ENCODE measurements around the gene PAN3.
"Not testable (repeated sequence)": the region's sequence is repeated elsewhere in the genome, so short reads cannot be mapped to it uniquely, and the experiment has no call there.

The PAN3 gene

GRCh38 chr13:28138756-28139470 lies 568 bp downstream of the PAN3 start:
- DNase-seq, result no peak

GRCh38 chr13:28140433-28141125 lies 2.2 kb downstream of the PAN3 start:
- no peak for DNase-seq

DNA sequence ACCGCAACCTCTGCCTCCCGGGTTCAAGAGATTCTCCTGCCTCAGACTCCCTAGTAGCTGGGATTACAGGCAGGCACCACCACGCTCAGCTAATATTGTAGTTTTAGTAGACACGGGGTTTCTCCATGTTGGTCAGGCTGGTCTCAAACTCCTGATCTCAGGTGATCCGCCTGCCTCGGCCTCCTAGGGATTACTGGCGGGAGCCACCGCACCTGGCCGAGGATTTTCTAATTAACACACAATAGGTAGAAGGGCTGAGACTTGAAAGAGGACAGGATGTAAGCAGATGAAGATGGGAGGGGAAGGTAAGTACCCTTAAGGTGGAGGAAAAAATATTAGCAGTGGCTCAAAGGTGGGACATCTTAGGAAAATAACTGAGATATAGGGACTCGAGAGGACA lies 3.2 kb downstream of the PAN3 start:
- DNase-seq, result not testable (repeated sequence)

DNA sequence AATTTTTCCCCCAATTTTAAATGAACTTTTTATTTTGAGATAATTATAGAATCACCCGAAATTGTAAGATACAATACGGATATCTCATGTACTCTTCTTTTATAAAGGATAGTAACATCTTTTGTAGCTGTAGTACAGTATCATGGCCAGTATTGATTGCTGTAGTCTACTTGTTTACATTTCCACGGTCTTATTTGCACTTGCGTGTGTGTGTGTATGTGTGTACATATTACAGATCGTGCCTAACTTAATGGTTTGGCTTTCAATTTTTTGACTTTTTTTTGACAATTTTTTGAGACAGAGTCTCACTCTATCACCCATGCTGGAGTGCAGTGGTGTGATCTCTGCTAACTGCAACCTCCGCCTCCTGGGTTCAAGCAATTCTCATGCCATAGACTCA lies 6.7 kb downstream of the PAN3 start:
- no peak for DNase-seq

GRCh38 chr13:28147495-28147894 lies 9.2 kb downstream of the PAN3 start:
- DNase-seq, result no peak

GRCh38 chr13:28159057-28159456 lies 20.7 kb downstream of the PAN3 start:
- DNase-seq, result no peak

GRCh38 chr13:28161370-28161769 lies 23.0 kb downstream of the PAN3 start:
- DNase-seq, result no peak

- DNase-seq, result no peak
These were observed 25.2 kb downstream of the PAN3 start for GRCh38 chr13:28163587-28163986.

GRCh38 chr13:28166257-28166656 lies 27.9 kb downstream of the PAN3 start:
- DNase-seq, result no peak

GRCh38 chr13:28171266-28171665 lies 32.9 kb downstream of the PAN3 start:
- no peak for DNase-seq

GRCh38 chr13:28172947-28173346 lies 34.6 kb downstream of the PAN3 start:
- no peak for DNase-seq

DNA sequence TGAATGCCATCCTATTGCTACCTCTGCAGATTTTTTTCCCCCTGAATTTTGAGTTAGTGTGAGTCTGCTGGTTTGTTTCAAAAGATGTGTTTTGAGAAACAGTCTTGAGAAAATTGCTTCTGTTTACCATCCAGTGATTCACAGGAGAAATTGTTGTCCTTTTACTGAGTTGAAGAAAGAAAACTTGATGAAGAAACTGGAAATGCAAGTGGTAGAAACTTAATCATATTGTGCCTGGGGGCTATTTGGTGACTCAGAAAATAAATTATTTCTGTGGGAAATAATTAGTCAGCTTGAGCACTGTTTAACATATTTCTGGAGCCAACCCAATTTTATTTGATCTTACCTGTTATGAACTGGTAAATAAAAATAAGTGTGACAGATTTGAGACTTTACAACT lies 35.4 kb downstream of the PAN3 start:
- no peak for DNase-seq

DNA sequence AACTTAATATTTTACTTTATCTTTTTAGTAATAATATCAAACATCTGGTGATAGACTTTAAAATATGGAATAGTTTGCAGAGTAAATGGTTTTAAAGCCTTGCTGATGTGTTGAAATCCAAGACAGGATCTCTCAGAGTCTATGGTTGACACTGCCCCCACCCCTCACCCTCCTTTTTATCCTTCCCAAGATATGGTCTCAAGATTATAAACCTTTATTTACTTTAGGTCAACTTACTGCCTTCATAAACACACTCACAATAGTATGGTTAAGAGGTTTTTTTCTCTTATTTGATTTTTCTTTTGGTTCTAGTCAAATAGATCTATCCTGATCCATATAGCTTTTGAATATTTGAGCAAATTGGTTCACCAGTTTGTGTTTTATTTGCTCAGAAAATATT lies 39.0 kb downstream of the PAN3 start:
- DNase-seq, result no peak

GRCh38 chr13:28177877-28178276 lies 39.5 kb downstream of the PAN3 start:
- no peak for DNase-seq

DNA sequence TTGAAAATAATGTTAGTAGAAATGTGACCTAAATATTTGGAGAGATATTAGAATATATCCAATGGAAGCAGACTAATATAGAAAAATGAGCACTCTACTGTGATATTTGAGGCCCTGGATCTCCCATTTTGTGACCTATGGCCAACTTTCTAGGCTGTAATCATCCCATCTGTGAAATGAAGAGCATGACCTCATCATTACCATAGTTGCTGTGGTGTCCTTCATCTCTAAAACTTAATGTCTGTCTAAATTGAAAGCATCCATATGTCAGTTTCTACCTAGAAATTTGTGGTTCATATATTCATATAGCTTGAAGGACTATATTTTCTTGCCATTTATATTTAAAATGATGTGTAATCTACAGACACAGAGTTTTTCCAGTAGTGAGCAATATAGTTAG lies 41.6 kb downstream of the PAN3 start:
- DNase-seq, result no peak

DNA sequence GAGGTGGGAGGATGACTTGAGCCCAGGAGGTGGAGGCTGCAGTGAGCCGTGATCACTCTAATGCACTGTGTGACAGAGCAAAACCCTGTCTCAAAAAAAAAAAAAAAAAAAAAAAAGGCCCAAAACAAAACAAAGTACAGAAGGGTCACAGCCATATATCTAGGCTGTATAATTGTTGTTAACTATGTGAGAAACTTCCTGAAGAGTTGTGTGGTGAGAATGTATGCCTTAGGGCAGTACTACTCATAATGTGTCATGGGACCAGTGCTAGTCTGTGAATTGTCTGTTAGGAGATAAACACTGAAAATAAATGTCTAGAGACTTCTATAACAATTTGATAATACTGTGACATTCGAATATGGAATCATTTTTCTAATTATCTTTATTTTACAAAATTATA lies 43.1 kb downstream of the PAN3 start:
- DNase-seq, result no peak

- DNase-seq, result no peak
These were observed 46.9 kb downstream of the PAN3 start for GRCh38 chr13:28185256-28185655.

DNA sequence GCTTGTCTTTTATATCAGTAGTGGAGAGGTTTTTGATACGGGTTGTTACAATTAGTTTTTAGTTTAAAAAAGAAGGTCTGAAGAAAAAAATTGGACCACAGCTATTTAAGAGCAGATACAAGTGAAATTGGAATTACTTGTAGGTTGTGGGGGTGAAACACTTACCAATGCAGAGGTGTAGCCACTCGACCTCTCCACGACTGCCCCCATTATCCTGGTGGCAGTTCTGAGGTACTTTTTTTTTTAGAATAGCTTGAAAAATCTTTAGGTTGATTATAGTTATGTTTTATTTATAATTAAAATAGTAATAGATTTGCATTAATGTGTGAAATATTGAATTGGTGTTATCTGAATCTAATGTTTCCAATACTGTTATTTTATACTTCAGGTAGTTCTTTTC lies 60.7 kb downstream of the PAN3 start:
- no peak for DNase-seq

DNA sequence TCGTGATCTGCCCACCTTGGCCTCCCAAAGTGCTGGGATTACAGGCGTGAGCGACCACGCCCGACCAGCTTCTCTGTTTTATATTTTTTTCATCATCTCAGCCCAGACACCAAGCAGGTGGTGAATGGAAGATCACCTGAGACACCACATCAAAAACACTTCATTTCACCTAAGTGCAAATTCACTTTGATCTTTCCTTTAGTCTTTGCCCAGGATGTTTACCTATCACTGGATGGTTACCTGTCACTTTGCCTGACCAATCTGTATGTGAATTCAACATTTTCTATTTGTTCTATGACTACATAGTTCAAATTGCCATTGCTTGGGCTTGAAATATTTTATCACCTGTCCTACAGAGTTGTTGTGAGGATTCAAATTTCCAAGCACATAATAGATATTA lies 65.7 kb downstream of the PAN3 start:
- DNase-seq, result no peak

- DNase-seq, result no peak
These were observed 66.5 kb downstream of the PAN3 start for GRCh38 chr13:28204690-28205443.

DNA sequence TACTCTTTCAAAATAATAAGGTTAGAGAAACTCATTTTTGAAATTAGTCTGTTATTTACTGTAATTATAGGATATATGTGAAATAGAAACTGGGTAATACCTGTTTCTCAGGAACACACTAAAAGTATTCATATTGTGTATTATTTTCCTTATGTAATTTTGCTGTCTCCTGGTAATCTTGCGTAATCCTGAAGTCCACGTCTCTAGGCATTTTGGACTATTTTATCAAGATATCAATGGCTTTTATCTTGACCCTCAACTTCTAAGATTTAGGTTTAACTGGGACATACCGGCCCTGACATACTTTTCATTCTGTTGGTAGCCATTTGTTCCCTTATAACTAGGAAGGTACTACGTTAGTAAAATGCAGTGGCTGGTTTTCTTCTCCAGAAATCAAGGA lies 80.3 kb downstream of the PAN3 start:
- DNase-seq, result no peak

GRCh38 chr13:28219408-28220099 lies 81.2 kb downstream of the PAN3 start:
- DNase-seq, result no peak

- DNase-seq, result no peak
These were observed 81.8 kb downstream of the PAN3 start for GRCh38 chr13:28220166-28220565.
